OCI-LY1 (cell line): ENCODE measurements around the gene NDUFS8.

Source experiments
- H2AFZ ChIP-seq: fragments of 200-600 bp; sonication (generic), shearing (Covaris generic); 2 replicates; pipeline ENCODE4 v1.6.0; 2014; ENCODE audit warnings: antibody characterized with exemption, mild to moderate bottlenecking, low read length
- H3F3A ChIP-seq: fragments of 200-600 bp; sonication (generic), shearing (Covaris generic); 2 replicates; pipeline ENCODE4 v1.6.0; 2014; ENCODE audit warnings: mild to moderate bottlenecking, antibody characterized with exemption, low read length, moderate library complexity; ENCODE audit not compliant: insufficient read depth
- H3K27ac ChIP-seq: fragments of 200-600 bp; sonication (generic); 2 replicates; pipeline ENCODE4 v1.5.1; 2014; ENCODE audit warnings: low read length, mixed run types, mild to moderate bottlenecking, low read depth; ENCODE audit not compliant: poor library complexity, severe bottlenecking
- H3K27me3 ChIP-seq: fragments of 200-600 bp; sonication (generic); 2 replicates; pipeline ENCODE4 v1.6.0; 2014; ENCODE audit warnings: antibody characterized with exemption, mild to moderate bottlenecking, low read length, moderate library complexity; ENCODE audit not compliant: insufficient read depth
- H3K36me3 ChIP-seq: fragments of 200-600 bp; sonication (generic); 2 replicates; pipeline ENCODE4 v1.6.1; 2014; ENCODE audit warnings: mild to moderate bottlenecking, antibody characterized with exemption, low read length, moderate library complexity, mixed read lengths; ENCODE audit not compliant: insufficient read depth
- H3K4me1 ChIP-seq: fragments of 200-600 bp; sonication (generic); 2 replicates; pipeline ENCODE4 v1.5.1; 2014; ENCODE audit warnings: mild to moderate bottlenecking, low read length, moderate library complexity; ENCODE audit not compliant: insufficient read depth, severe bottlenecking
- H3K4me2 ChIP-seq: fragments of 200-600 bp; sonication (generic), shearing (Covaris generic); 2 replicates; pipeline ENCODE4 v1.6.1; 2014; ENCODE audit warnings: low read length
- H3K4me3 ChIP-seq: fragments of 200-600 bp; sonication (generic); 2 replicates; pipeline ENCODE4 v1.5.1; 2014; ENCODE audit warnings: low read length, low read depth, mild to moderate bottlenecking, mixed read lengths; ENCODE audit not compliant: poor library complexity, severe bottlenecking
- H3K79me2 ChIP-seq: fragments of 200-600 bp; shearing (Covaris generic); 2 replicates; pipeline ENCODE4 v1.6.1; 2016; ENCODE audit warnings: mixed run types, low read length, mixed read lengths; ENCODE audit not compliant: insufficient read depth
- H3K9ac ChIP-seq: fragments of 200-600 bp; sonication (generic), shearing (Covaris generic); 2 replicates; pipeline ENCODE4 v1.6.1; 2014; ENCODE audit warnings: mild to moderate bottlenecking, low read length, mixed read lengths
- H3K9me2 ChIP-seq: fragments of 200-600 bp; sonication (generic), shearing (Covaris generic); 2 replicates; pipeline ENCODE4 v1.6.1; 2014; ENCODE audit warnings: low read depth, mild to moderate bottlenecking, low read length, mixed read lengths
- H3K9me3 ChIP-seq: fragments of 200-600 bp; shearing (Covaris generic); 2 replicates; pipeline ENCODE4 v1.6.1; 2014; ENCODE audit warnings: low read length, mixed read lengths
- H4K20me1 ChIP-seq: fragments of 200-600 bp; sonication (generic), shearing (Covaris generic); 2 replicates; pipeline ENCODE4 v1.6.0; 2016; ENCODE audit warnings: mild to moderate bottlenecking, low read length; ENCODE audit not compliant: insufficient read depth
- CTCF ChIP-seq: fragments of 200-600 bp; sonication (generic), shearing (Covaris generic); IDR thresholded peaks from 2 replicates; pipeline ENCODE4 v1.5.1; 2017; ENCODE audit warnings: mild to moderate bottlenecking, antibody characterized with exemption, low read length, moderate library complexity, mixed read lengths
- EZH2 ChIP-seq: fragments of 200-600 bp; sonication (generic), shearing (Covaris generic); IDR thresholded peaks from 2 replicates; pipeline ENCODE4 v1.8.0; 2017; ENCODE audit warnings: borderline replicate concordance, mixed run types, mild to moderate bottlenecking, antibody characterized with exemption, low read length, moderate library complexity, mixed read lengths

NDUFS8 gene

GRCh38 chr11:68011051-68011943 is 19.2 kb upstream of the NDUFS8 start:
- Histone ChIP-seq H3K79me2 (no peaks in the 10 kb centered on the region), H3F3A (no peaks in the 10 kb centered on the region), H3K27me3 (no peaks in the 10 kb centered on the region), H3K9me3 (no peaks in the 10 kb centered on the region), H3K9ac (no peak overlapping the region), H2AFZ (no peak overlapping the region), H4K20me1 (no peaks in the 10 kb centered on the region), H3K36me3 (no peaks in the 10 kb centered on the region), H3K4me3 (no peak overlapping the region), H3K9me2 (no peaks in the 10 kb centered on the region), H3K27ac (no peak overlapping the region), H3K4me2 (no peak overlapping the region), H3K4me1 (peaks cover 24% of the 10 kb centered on the region)
- TF ChIP-seq EZH2 (no peak), CTCF (no peak)

- Histone ChIP-seq H3K9me3 (no peaks in the 10 kb centered on the region), H3K9me2 (no peaks in the 10 kb centered on the region), H3K4me2 (no peak overlapping the region), H3K9ac (no peak overlapping the region), H3K27ac (no peak overlapping the region), H3K4me1 (peaks cover 24% of the 10 kb centered on the region), H4K20me1 (no peaks in the 10 kb centered on the region), H3F3A (no peaks in the 10 kb centered on the region), H3K36me3 (no peaks in the 10 kb centered on the region), H3K79me2 (no peaks in the 10 kb centered on the region), H3K4me3 (no peak overlapping the region), H3K27me3 (peaks cover 2% of the 10 kb centered on the region), H2AFZ (no peak overlapping the region)
- TF ChIP-seq CTCF = no peak
- no peak for TF ChIP-seq EZH2
These were observed 18.2 kb upstream of the NDUFS8 start for GRCh38 chr11:68012044-68012842.

GRCh38 chr11:68012843-68013610 is 17.5 kb upstream of the NDUFS8 start:
- no peak overlapping the region for H3K9ac ChIP-seq
- no peaks in the 10 kb centered on the region for H3K9me3 ChIP-seq
- no peaks in the 10 kb centered on the region for H3K36me3 ChIP-seq
- no peaks in the 10 kb centered on the region for H3F3A ChIP-seq
- H3K9me2 ChIP-seq = no peaks in the 10 kb centered on the region
- peaks cover 21% of the 10 kb centered on the region for H3K4me1 ChIP-seq
- no peaks in the 10 kb centered on the region for H3K79me2 ChIP-seq
- no peak overlapping the region for H3K4me2 ChIP-seq
- no peak overlapping the region for H3K27ac ChIP-seq
- TF ChIP-seq CTCF = no peak
- TF ChIP-seq EZH2 = no peak
- no peaks in the 10 kb centered on the region for H4K20me1 ChIP-seq
- H3K4me3 ChIP-seq = no peak overlapping the region
- peaks cover 5% of the 10 kb centered on the region for H3K27me3 ChIP-seq
- H2AFZ ChIP-seq = no peak overlapping the region
